Neural cell (in vitro differentiated cells): ENCODE measurements around the gene SLC45A1. TPM values are rescaled to one million over a fixed set of nuclear protein-coding genes. Genes with fewer than 3 reads are reported as not detected.

Source experiments
- H2AFZ ChIP-seq: fragments of 200-600, 300-800 bp; sonication (generic), shearing (Covaris generic); 2 replicates; pipeline ENCODE4 v1.6.0; 2014; ENCODE audit warnings: low read depth, mild to moderate bottlenecking, antibody characterized with exemption, low read length, moderate library complexity
- H3F3A ChIP-seq: fragments of 200-600 bp; shearing (Covaris generic); 2 replicates; pipeline ENCODE4 v1.6.1; 2016; ENCODE audit warnings: mild to moderate bottlenecking, moderate library complexity, mixed read lengths, antibody characterized with exemption, low read length; ENCODE audit not compliant: insufficient read depth, poor library complexity, severe bottlenecking
- H3K27ac ChIP-seq: fragments of 200-600, 300-800 bp; sonication (generic), shearing (Covaris generic); 2 replicates; pipeline ENCODE4 v1.5.1; 2014; ENCODE audit warnings: mild to moderate bottlenecking, low read length, moderate library complexity
- H3K27me3 ChIP-seq: fragments of 300-800, 200-600 bp; sonication (generic), shearing (Covaris generic); 2 replicates; pipeline ENCODE4 v1.6.0; 2014; ENCODE audit warnings: mild to moderate bottlenecking, low read depth, low read length, moderate library complexity; ENCODE audit not compliant: insufficient read depth
- H3K36me3 ChIP-seq: fragments of 300-800, 200-600 bp; sonication (generic), shearing (Covaris generic); 2 replicates; pipeline ENCODE4 v1.5.1; 2014; ENCODE audit warnings: mild to moderate bottlenecking, antibody characterized with exemption, low read length, moderate library complexity; ENCODE audit not compliant: insufficient read depth
- H3K4me2 ChIP-seq: fragments of 300-800, 200-600 bp; sonication (generic), shearing (Covaris generic); 2 replicates; pipeline ENCODE4 v1.6.0; 2014; ENCODE audit warnings: mild to moderate bottlenecking, low read length
- H3K4me3 ChIP-seq: fragments of 300-800, 200-600 bp; sonication (generic), shearing (Covaris generic); 2 replicates; pipeline ENCODE4 v1.5.1; 2014; ENCODE audit warnings: mild to moderate bottlenecking, low read length, moderate library complexity
- H3K79me2 ChIP-seq: fragments of 200-600 bp; shearing (Covaris generic); replicated peaks from 2 replicates; pipeline ENCODE4 v1.6.0; 2014; ENCODE audit warnings: mild to moderate bottlenecking, low read length, moderate library complexity; ENCODE audit not compliant: insufficient read depth
- H3K9ac ChIP-seq: fragments of 300-800, 200-600 bp; sonication (generic), shearing (Covaris generic); 2 replicates; pipeline ENCODE4 v1.6.1; 2016; ENCODE audit warnings: mild to moderate bottlenecking, low read length, mixed read lengths
- H3K9me2 ChIP-seq: fragments of 200-600 bp; shearing (Covaris generic); 2 replicates; pipeline ENCODE4 v1.6.1; 2016; ENCODE audit warnings: mild to moderate bottlenecking, low read length, mixed read lengths; ENCODE audit not compliant: insufficient read depth
- H3K9me3 ChIP-seq: fragments of 200-600, 300-800 bp; sonication (generic), shearing (Covaris generic); 2 replicates; pipeline ENCODE4 v1.6.1; 2016; ENCODE audit warnings: mild to moderate bottlenecking, mixed run types, low read length, moderate library complexity, mixed read lengths
- H4K20me1 ChIP-seq: fragments of 200-600 bp; shearing (Covaris generic); 2 replicates; pipeline ENCODE4 v1.6.1; 2016; ENCODE audit warnings: mild to moderate bottlenecking, mixed run types; ENCODE audit not compliant: insufficient read depth
- CTCF ChIP-seq: fragments of 450-650 bp; IDR thresholded peaks from 2 replicates; pipeline ENCODE4 v1.5.1; 2014; ENCODE audit warnings: antibody characterized with exemption, mild to moderate bottlenecking, moderate library complexity; ENCODE audit not compliant: poor library complexity, severe bottlenecking
- EP300 ChIP-seq: fragments of 450-650 bp; conservative IDR thresholded peaks from 2 replicates; pipeline ENCODE4 v1.6.1; 2014; ENCODE audit warnings: antibody characterized with exemption, mild to moderate bottlenecking, moderate library complexity; ENCODE audit not compliant: poor library complexity, severe bottlenecking
- EZH2 ChIP-seq: fragments of 200-600, 300-800 bp; shearing (Covaris generic), sonication (generic); IDR thresholded peaks from 2 replicates; pipeline ENCODE4 v1.6.1; 2014; ENCODE audit warnings: antibody characterized with exemption, low read length, borderline replicate concordance, mild to moderate bottlenecking; ENCODE audit not compliant: insufficient read depth, poor library complexity, severe bottlenecking
- MXI1 ChIP-seq: fragments of 450-650 bp; conservative IDR thresholded peaks from 2 replicates; pipeline ENCODE4 v1.6.1; 2014; ENCODE audit warnings: antibody characterized with exemption, mild to moderate bottlenecking; ENCODE audit not compliant: poor library complexity, severe bottlenecking
- POLR2AphosphoS5 ChIP-seq: IDR thresholded peaks from 2 replicates; pipeline ENCODE4 v1.6.1; 2012
- RAD21 ChIP-seq: fragments of 450-650 bp; conservative IDR thresholded peaks from 2 replicates; pipeline ENCODE4 v1.6.1; 2014; ENCODE audit warnings: antibody characterized with exemption, mild to moderate bottlenecking, moderate library complexity
- REST ChIP-seq: IDR thresholded peaks from 2 replicates; pipeline ENCODE4 v1.6.1; 2012; ENCODE audit warnings: borderline replicate concordance
- SMC3 ChIP-seq: fragments of 450-650 bp; conservative IDR thresholded peaks from 2 replicates; pipeline ENCODE4 v1.6.1; 2014; ENCODE audit warnings: antibody characterized with exemption, mild to moderate bottlenecking, moderate library complexity; ENCODE audit not compliant: poor library complexity
- TAF1 ChIP-seq: IDR thresholded peaks from 2 replicates; pipeline ENCODE4 v1.6.1; 2012; ENCODE audit warnings: low read depth
- polyA plus RNA-seq: library from polyadenylated mRNA; depleted of rRNA; stranded (reverse); fragments of >200 nt; gene quantifications from 2 replicates; pipeline ENCODE4 v1.2.3, GENCODE V29; 2014

Gene SLC45A1
- polyA plus RNA-seq, 1 donor from 2014 or later = 7.1 TPM

GRCh38 chr1:8339203-8339600 is 21.3 kb downstream of the SLC45A1 start:
- no peak overlapping the region for H3K4me2 ChIP-seq
- TF ChIP-seq POLR2AphosphoS5 = no peak
- no peak for TF ChIP-seq RAD21
- no peak for TF ChIP-seq MXI1
- TF ChIP-seq TAF1 = no peak
- TF ChIP-seq EZH2 = no peak
- TF ChIP-seq REST = no peak
- no peak for TF ChIP-seq SMC3
- TF ChIP-seq EP300 = no peak
- TF ChIP-seq CTCF = no peak
- H3K36me3 ChIP-seq = peaks cover 10% of the 10 kb centered on the region

GRCh38 chr1:8340448-8340847 is 22.5 kb downstream of the SLC45A1 start:
- Histone ChIP-seq H3K9me3 (no peaks in the 10 kb centered on the region), H3K36me3 (peaks cover 9% of the 10 kb centered on the region), H3K4me3 (no peak overlapping the region), H2AFZ (no peak overlapping the region), H3K9ac (no peak overlapping the region), H3K79me2 (no peaks in the 10 kb centered on the region), H4K20me1 (no peaks in the 10 kb centered on the region), H3K27ac (no peak overlapping the region), H3F3A (no peaks in the 10 kb centered on the region), H3K9me2 (no peaks in the 10 kb centered on the region), H3K4me2 (no peak overlapping the region), H3K27me3 (no peaks in the 10 kb centered on the region)
- TF ChIP-seq SMC3 (no peak), TAF1 (no peak), RAD21 (no peak), CTCF (no peak), REST (no peak), EZH2 (no peak), POLR2AphosphoS5 (no peak), EP300 (no peak), MXI1 (no peak)

More at GRCh38 chr1:8339203-8339600, 21.3 kb downstream of the SLC45A1 start:
- Histone ChIP-seq H3K79me2 (no peaks in the 10 kb centered on the region), H3K9me3 (no peaks in the 10 kb centered on the region), H3F3A (no peaks in the 10 kb centered on the region), H3K4me3 (no peak overlapping the region), H2AFZ (no peak overlapping the region), H4K20me1 (no peaks in the 10 kb centered on the region), H3K27me3 (no peaks in the 10 kb centered on the region), H3K9me2 (no peaks in the 10 kb centered on the region), H3K9ac (no peak overlapping the region), H3K27ac (no peak overlapping the region)
